Measurements from ENCODE around the gene SLC5A5.
A peak's percentile ranks its signal among the peaks of the same experiment; 100 is the strongest.

Gene SLC5A5

GRCh38 chr19:17942181-17942580 lies 70.4 kb downstream of the SLC5A5 start:
- H3K36me3 Mint-ChIP-seq (ENCODE audit: low read depth): peaks cover 4% of the 10 kb centered on the region
- H3K4me1 Mint-ChIP-seq: peaks cover 15% of the 10 kb centered on the region
- TF ChIP-seq CTCF (IDR thresholded peaks at IDR 0.05; ENCODE audit: unreplicated experiment in 3 of 3): no peak
- no peak overlapping the region for H3K4me3 Mint-ChIP-seq
- H3K27me3 Mint-ChIP-seq (ENCODE audit: low read depth): no peaks in the 10 kb centered on the region
- H3K27ac Mint-ChIP-seq: no peak overlapping the region
- H3K9me3 Mint-ChIP-seq: no peaks in the 10 kb centered on the region

- no peaks in the 10 kb centered on the region for H3K27me3 Mint-ChIP-seq (ENCODE audit: low read depth)
- no peak for TF ChIP-seq CTCF (IDR thresholded peaks at IDR 0.05; ENCODE audit: unreplicated experiment in 3 of 3)
- H3K4me3 Mint-ChIP-seq: no peak overlapping the region
- H3K9me3 Mint-ChIP-seq: no peaks in the 10 kb centered on the region
- peaks cover 19% of the 10 kb centered on the region for H3K4me1 Mint-ChIP-seq
- no peak overlapping the region for H3K27ac Mint-ChIP-seq
- peaks cover 4% of the 10 kb centered on the region for H3K36me3 Mint-ChIP-seq (ENCODE audit: low read depth)
Observed at GRCh38 chr19:17942582-17943273, 71.0 kb downstream of the SLC5A5 start.

GRCh38 chr19:17943274-17944221 lies 71.8 kb downstream of the SLC5A5 start:
- Mint-ChIP-seq H3K4me3 (no peak overlapping the region), H3K9me3 (no peaks in the 10 kb centered on the region), H3K36me3 (ENCODE audit: low read depth) (peaks cover 4% of the 10 kb centered on the region), H3K4me1 (peaks cover 19% of the 10 kb centered on the region), H3K27ac (no peak overlapping the region), H3K27me3 (ENCODE audit: low read depth) (peaks cover 1% of the 10 kb centered on the region)
- no peak for TF ChIP-seq CTCF (IDR thresholded peaks at IDR 0.05; ENCODE audit: unreplicated experiment in 3 of 3)

GRCh38 chr19:17944301-17944700 lies 72.6 kb downstream of the SLC5A5 start:
- H3K4me3 Mint-ChIP-seq: peak overlapping the region; percentile 2 to 66 (median 27)
- peaks cover 4% of the 10 kb centered on the region for H3K36me3 Mint-ChIP-seq (ENCODE audit: low read depth)
- peak overlapping the region in 2 of 3 experiments; percentile 45 to 56 for H3K27ac Mint-ChIP-seq
- no peaks in the 10 kb centered on the region for H3K9me3 Mint-ChIP-seq
- H3K27me3 Mint-ChIP-seq (ENCODE audit: low read depth): peaks cover 9% of the 10 kb centered on the region
- H3K4me1 Mint-ChIP-seq: peaks cover 22% of the 10 kb centered on the region
- no peak for TF ChIP-seq CTCF (IDR thresholded peaks at IDR 0.05; ENCODE audit: unreplicated experiment in 3 of 3)

All from nephron (organoid).